Esophagus squamous epithelium (tissue), 5 donors: ENCODE data around the gene SRMS. TPM values are rescaled to one million over a fixed set of nuclear protein-coding genes. Genes with fewer than 3 reads are reported as not detected.

Source experiments
- DNase-seq: peaks from one replicate; lab custom pipeline; 2025; lab: John Stamatoyannopoulos, UW
- H3K27ac ChIP-seq, 4 donors: fragments of 200-600 bp; sonication (generic); one replicate each; pipeline ENCODE4 v1.5.1; 2016 to 2019; ENCODE audit warnings: mild to moderate bottlenecking in 1 of 4
- H3K27me3 ChIP-seq, 4 donors: fragments of 200-600 bp; sonication (generic); 1 replicate in 3 of 4; 2 replicates in 1 of 4; pipeline versions ENCODE4 v1.5.1 to v1.6.0; 2017 to 2021; ENCODE audit warnings: antibody characterized with exemption in 1 of 4
- H3K36me3 ChIP-seq, 3 donors: fragments of 200-600 bp; sonication (generic); one replicate each; pipeline ENCODE4 v1.5.1; 2016 to 2019
- H3K4me1 ChIP-seq, 3 donors: fragments of 200-600 bp; sonication (generic); one replicate each; pipeline ENCODE4 v1.5.1; 2017 to 2019
- H3K4me3 ChIP-seq, 4 donors: fragments of 200-600 bp; sonication (generic); 1 replicate in 3 of 4; 2 replicates in 1 of 4; pipeline ENCODE4 v1.5.1; 2016 to 2019; ENCODE audit warnings: mild to moderate bottlenecking in 2 of 4, moderate library complexity in 1 of 4
- H3K9me3 ChIP-seq, 3 donors: fragments of 200-600 bp; sonication (generic); one replicate each; pipeline ENCODE4 v1.5.1; 2016 to 2019
- CTCF ChIP-seq, 6 experiments: fragments of 450-650 bp in 4 of 6; fragments of 200-600 bp in 2 of 6; sonication (generic) in 2 of 6; IDR thresholded peaks; one replicate each; pipeline ENCODE4 v1.5.1; 2016 to 2019; ENCODE audit warnings: antibody characterized with exemption in 6 of 6, mild to moderate bottlenecking in 4 of 6, moderate library complexity in 4 of 6
- POLR2A ChIP-seq, 4 donors: fragments of 450-650 bp; IDR thresholded peaks; one replicate each; pipeline ENCODE4 v1.6.1; 2017; ENCODE audit warnings: antibody characterized with exemption in 4 of 4, mild to moderate bottlenecking in 4 of 4, moderate library complexity in 3 of 4
- WGBS, 2 donors: methylation state at CpG; one replicate each; pipeline ENCODE4 v1.1.5; 2018; 5-methylcytosine and 5-hydroxymethylcytosine counted together
- intact Hi-C: fragments of 100-400 bp; cut with DNase I; formaldehyde crosslinking; loops from one replicate; pipeline ENCODE4 v1.15.0; 2022
- total RNA-seq, 4 donors: library from RNA; depleted of rRNA; stranded (reverse); fragments of >200 nt; gene quantifications; one replicate each; pipeline ENCODE4 v1.1.0, GENCODE V29; 2016
- donor health status: DM: yes; HTN: yes; CAD: no.

The SRMS gene
- total RNA-seq, 4 donors from 2014 or later: not detected

- Histone ChIP-seq H3K4me1 (peaks cover 0 to 22% (median 5%) of the 10 kb centered on the region in 3 donors), H3K27me3 (no peaks in the 10 kb centered on the region), H3K4me3 (peak overlapping the region in 2 of 4 donors; percentile 10 to 42), H3K36me3 (peaks cover 15 to 66% (median 19%) of the 10 kb centered on the region in 3 donors), H3K9me3 (no peaks in the 10 kb centered on the region), H3K27ac (peak overlapping the region in 2 of 4 donors; percentile 50 to 67)
- 59 to 65% methylated on average over 12 to 19 of the region's 37 CpGs for WGBS, 2 donors
- intact Hi-C loops: no loop called here
- no peak for TF ChIP-seq CTCF (IDR thresholded peaks at IDR 0.05)
- peak in 1 of 4 donors; percentile 32 for TF ChIP-seq POLR2A (IDR thresholded peaks at IDR 0.05)
- DNase-seq: no peak
Measured at GRCh38 chr20:63567386-63568169, 20.0 kb upstream of the SRMS start.

GRCh38 chr20:63567136-63567385, 19.5 kb upstream of the SRMS start:
- WGBS, 2 donors: 83% methylated on average over 8 of the region's 22 CpGs; no CpG with 5 or more reads in 1 of the 2 donors
- peaks cover 0 to 17% (median 5%) of the 10 kb centered on the region in 3 donors for H3K4me1 ChIP-seq
- H3K9me3 ChIP-seq: no peaks in the 10 kb centered on the region
- no peak for DNase-seq
- intact Hi-C loops: no loop called here
- no peak for TF ChIP-seq POLR2A (IDR thresholded peaks at IDR 0.05)
- H3K36me3 ChIP-seq: peaks cover 17 to 66% (median 24%) of the 10 kb centered on the region in 3 donors
- no peaks in the 10 kb centered on the region for H3K27me3 ChIP-seq
- peak overlapping the region in 1 of 4 donors; percentile 42 for H3K4me3 ChIP-seq
- H3K27ac ChIP-seq: peak overlapping the region in 1 of 4 donors; percentile 67

- H3K27me3 ChIP-seq: no peaks in the 10 kb centered on the region
- TF ChIP-seq CTCF (IDR thresholded peaks at IDR 0.05) (no peak), POLR2A (IDR thresholded peaks at IDR 0.05) (no peak)
- H3K27ac ChIP-seq: no peak overlapping the region
- WGBS, 2 donors: 76 to 89% methylated on average over 7 to 8 of the region's 46 CpGs
- H3K9me3 ChIP-seq: no peaks in the 10 kb centered on the region
- peak overlapping the region in 1 of 4 donors; percentile 42 for H3K4me3 ChIP-seq
- intact Hi-C loops: no loop called here
- DNase-seq: no peak
- H3K4me1 ChIP-seq: peaks cover 0 to 15% (median 5%) of the 10 kb centered on the region in 3 donors
- peaks cover 18 to 68% (median 28%) of the 10 kb centered on the region in 3 donors for H3K36me3 ChIP-seq
Measured at GRCh38 chr20:63566395-63567135, 19.0 kb upstream of the SRMS start.

- WGBS, 2 donors: 86 to 96% methylated on average over 7 to 11 of the region's 43 CpGs
- Histone ChIP-seq H3K27ac (no peak overlapping the region), H3K9me3 (no peaks in the 10 kb centered on the region), H3K4me3 (no peak overlapping the region), H3K36me3 (peaks cover 24 to 75% (median 33%) of the 10 kb centered on the region in 3 donors), H3K27me3 (no peaks in the 10 kb centered on the region), H3K4me1 (peaks cover 0 to 15% (median 5%) of the 10 kb centered on the region in 3 donors)
- intact Hi-C loops: no loop called here
- no peak for TF ChIP-seq CTCF (IDR thresholded peaks at IDR 0.05)
- no peak for TF ChIP-seq POLR2A (IDR thresholded peaks at IDR 0.05)
- no peak for DNase-seq
Measured at GRCh38 chr20:63565699-63566335, 18.3 kb upstream of the SRMS start.

GRCh38 chr20:63565021-63565698, 17.6 kb upstream of the SRMS start:
- DNase-seq: no peak

More at GRCh38 chr20:63565021-63565698, 17.6 kb upstream of the SRMS start:
- no peak overlapping the region for H3K27ac ChIP-seq
- 96 to 99% methylated on average over 9 to 10 of the region's 61 CpGs for WGBS, 2 donors
- peaks cover 0 to 15% (median 5%) of the 10 kb centered on the region in 3 donors for H3K4me1 ChIP-seq
- TF ChIP-seq POLR2A (IDR thresholded peaks at IDR 0.05): no peak
- no peak for TF ChIP-seq CTCF (IDR thresholded peaks at IDR 0.05)
- H3K9me3 ChIP-seq: no peaks in the 10 kb centered on the region
- intact Hi-C loops: no loop called here
- peaks cover 30 to 82% (median 40%) of the 10 kb centered on the region in 3 donors for H3K36me3 ChIP-seq
- H3K27me3 ChIP-seq: no peaks in the 10 kb centered on the region
- no peak overlapping the region for H3K4me3 ChIP-seq
